Neural cell (in vitro differentiated cells): Measurements from ENCODE around the gene DNASE1L2. TPM values are rescaled to one million over a fixed set of nuclear protein-coding genes. Genes with fewer than 3 reads are reported as not detected.

Experiments used
- H2AFZ ChIP-seq: fragments of 200-600, 300-800 bp; sonication (generic), shearing (Covaris generic); 2 replicates; pipeline ENCODE4 v1.6.0; 2014; ENCODE audit warnings: low read depth, mild to moderate bottlenecking, antibody characterized with exemption, low read length, moderate library complexity
- H3F3A ChIP-seq: fragments of 200-600 bp; shearing (Covaris generic); 2 replicates; pipeline ENCODE4 v1.6.1; 2016; ENCODE audit warnings: mild to moderate bottlenecking, moderate library complexity, mixed read lengths, antibody characterized with exemption, low read length; ENCODE audit not compliant: insufficient read depth, poor library complexity, severe bottlenecking
- H3K27ac ChIP-seq: fragments of 200-600, 300-800 bp; sonication (generic), shearing (Covaris generic); 2 replicates; pipeline ENCODE4 v1.5.1; 2014; ENCODE audit warnings: mild to moderate bottlenecking, low read length, moderate library complexity
- H3K27me3 ChIP-seq: fragments of 300-800, 200-600 bp; sonication (generic), shearing (Covaris generic); 2 replicates; pipeline ENCODE4 v1.6.0; 2014; ENCODE audit warnings: mild to moderate bottlenecking, low read depth, low read length, moderate library complexity; ENCODE audit not compliant: insufficient read depth
- H3K36me3 ChIP-seq: fragments of 300-800, 200-600 bp; sonication (generic), shearing (Covaris generic); 2 replicates; pipeline ENCODE4 v1.5.1; 2014; ENCODE audit warnings: mild to moderate bottlenecking, antibody characterized with exemption, low read length, moderate library complexity; ENCODE audit not compliant: insufficient read depth
- H3K4me2 ChIP-seq: fragments of 300-800, 200-600 bp; sonication (generic), shearing (Covaris generic); 2 replicates; pipeline ENCODE4 v1.6.0; 2014; ENCODE audit warnings: mild to moderate bottlenecking, low read length
- H3K4me3 ChIP-seq: fragments of 300-800, 200-600 bp; sonication (generic), shearing (Covaris generic); 2 replicates; pipeline ENCODE4 v1.5.1; 2014; ENCODE audit warnings: mild to moderate bottlenecking, low read length, moderate library complexity
- H3K79me2 ChIP-seq: fragments of 200-600 bp; shearing (Covaris generic); replicated peaks from 2 replicates; pipeline ENCODE4 v1.6.0; 2014; ENCODE audit warnings: mild to moderate bottlenecking, low read length, moderate library complexity; ENCODE audit not compliant: insufficient read depth
- H3K9ac ChIP-seq: fragments of 300-800, 200-600 bp; sonication (generic), shearing (Covaris generic); 2 replicates; pipeline ENCODE4 v1.6.1; 2016; ENCODE audit warnings: mild to moderate bottlenecking, low read length, mixed read lengths
- H3K9me2 ChIP-seq: fragments of 200-600 bp; shearing (Covaris generic); 2 replicates; pipeline ENCODE4 v1.6.1; 2016; ENCODE audit warnings: mild to moderate bottlenecking, low read length, mixed read lengths; ENCODE audit not compliant: insufficient read depth
- H3K9me3 ChIP-seq: fragments of 200-600, 300-800 bp; sonication (generic), shearing (Covaris generic); 2 replicates; pipeline ENCODE4 v1.6.1; 2016; ENCODE audit warnings: mild to moderate bottlenecking, mixed run types, low read length, moderate library complexity, mixed read lengths
- H4K20me1 ChIP-seq: fragments of 200-600 bp; shearing (Covaris generic); 2 replicates; pipeline ENCODE4 v1.6.1; 2016; ENCODE audit warnings: mild to moderate bottlenecking, mixed run types; ENCODE audit not compliant: insufficient read depth
- CTCF ChIP-seq: fragments of 450-650 bp; IDR thresholded peaks from 2 replicates; pipeline ENCODE4 v1.5.1; 2014; ENCODE audit warnings: antibody characterized with exemption, mild to moderate bottlenecking, moderate library complexity; ENCODE audit not compliant: poor library complexity, severe bottlenecking
- EP300 ChIP-seq: fragments of 450-650 bp; conservative IDR thresholded peaks from 2 replicates; pipeline ENCODE4 v1.6.1; 2014; ENCODE audit warnings: antibody characterized with exemption, mild to moderate bottlenecking, moderate library complexity; ENCODE audit not compliant: poor library complexity, severe bottlenecking
- EZH2 ChIP-seq: fragments of 200-600, 300-800 bp; shearing (Covaris generic), sonication (generic); IDR thresholded peaks from 2 replicates; pipeline ENCODE4 v1.6.1; 2014; ENCODE audit warnings: antibody characterized with exemption, low read length, borderline replicate concordance, mild to moderate bottlenecking; ENCODE audit not compliant: insufficient read depth, poor library complexity, severe bottlenecking
- MXI1 ChIP-seq: fragments of 450-650 bp; conservative IDR thresholded peaks from 2 replicates; pipeline ENCODE4 v1.6.1; 2014; ENCODE audit warnings: antibody characterized with exemption, mild to moderate bottlenecking; ENCODE audit not compliant: poor library complexity, severe bottlenecking
- POLR2AphosphoS5 ChIP-seq: IDR thresholded peaks from 2 replicates; pipeline ENCODE4 v1.6.1; 2012
- RAD21 ChIP-seq: fragments of 450-650 bp; conservative IDR thresholded peaks from 2 replicates; pipeline ENCODE4 v1.6.1; 2014; ENCODE audit warnings: antibody characterized with exemption, mild to moderate bottlenecking, moderate library complexity
- REST ChIP-seq: IDR thresholded peaks from 2 replicates; pipeline ENCODE4 v1.6.1; 2012; ENCODE audit warnings: borderline replicate concordance
- SMC3 ChIP-seq: fragments of 450-650 bp; conservative IDR thresholded peaks from 2 replicates; pipeline ENCODE4 v1.6.1; 2014; ENCODE audit warnings: antibody characterized with exemption, mild to moderate bottlenecking, moderate library complexity; ENCODE audit not compliant: poor library complexity
- TAF1 ChIP-seq: IDR thresholded peaks from 2 replicates; pipeline ENCODE4 v1.6.1; 2012; ENCODE audit warnings: low read depth
- polyA plus RNA-seq: library from polyadenylated mRNA; depleted of rRNA; stranded (reverse); fragments of >200 nt; gene quantifications from 2 replicates; pipeline ENCODE4 v1.2.3, GENCODE V29; 2014

DNASE1L2 gene
- polyA plus RNA-seq, 1 donor from 2014 or later: 10.2 TPM

- H3K9me3 ChIP-seq: no peaks in the 10 kb centered on the region
- no peaks in the 10 kb centered on the region for H3K27me3 ChIP-seq
- H3K27ac ChIP-seq: no peak overlapping the region
- H4K20me1 ChIP-seq: no peaks in the 10 kb centered on the region
- H3K4me3 ChIP-seq: no peak overlapping the region
- no peaks in the 10 kb centered on the region for H3K9me2 ChIP-seq
- H3K4me2 ChIP-seq: no peak overlapping the region
- no peak overlapping the region for H2AFZ ChIP-seq
- no peak overlapping the region for H3K9ac ChIP-seq
- H3F3A ChIP-seq: no peaks in the 10 kb centered on the region
- TF ChIP-seq CTCF (no peak), MXI1 (no peak), REST (no peak), EP300 (no peak), EZH2 (no peak), SMC3 (no peak), RAD21 (no peak)
- H3K36me3 ChIP-seq: no peaks in the 10 kb centered on the region
- H3K79me2 ChIP-seq: peaks cover 26% of the 10 kb centered on the region
Measured at GRCh38 chr16:2226245-2226793, 9.9 kb upstream of the DNASE1L2 start.

- Histone ChIP-seq H3K4me3 (no peak overlapping the region), H3K36me3 (no peaks in the 10 kb centered on the region), H3K27me3 (no peaks in the 10 kb centered on the region), H3K27ac (no peak overlapping the region), H3F3A (no peaks in the 10 kb centered on the region), H3K79me2 (peaks cover 26% of the 10 kb centered on the region), H3K9me3 (no peaks in the 10 kb centered on the region), H3K9me2 (no peaks in the 10 kb centered on the region), H4K20me1 (no peaks in the 10 kb centered on the region), H3K4me2 (no peak overlapping the region), H3K9ac (no peak overlapping the region), H2AFZ (no peak overlapping the region)
- TF ChIP-seq SMC3: no peak
- TF ChIP-seq TAF1: no peak
- TF ChIP-seq POLR2AphosphoS5: no peak
- TF ChIP-seq CTCF: no peak
- no peak for TF ChIP-seq REST
- no peak for TF ChIP-seq RAD21
- no peak for TF ChIP-seq EZH2
- TF ChIP-seq EP300: no peak
- no peak for TF ChIP-seq MXI1
Measured at GRCh38 chr16:2226918-2227317, 9.3 kb upstream of the DNASE1L2 start.
